HL-60/S4 (cell line): ENCODE data around the gene SDK1.
"Not testable (repeated sequence)": the region's sequence is repeated elsewhere in the genome, so short reads cannot be mapped to it uniquely, and the experiment has no call there.

Experiments
- in situ Hi-C: fragments of 300-500 bp; cut with MboI; formaldehyde crosslinking; loops from 2 replicates; pipeline ENCODE4 v1.14.3; 2022; ENCODE audit warnings: low sequenced_read_pairs

SDK1 gene

GRCh38 chr7:3648276-3648675 is 347.2 kb downstream of the SDK1 start:
- in situ Hi-C loops = no loop called here

DNA sequence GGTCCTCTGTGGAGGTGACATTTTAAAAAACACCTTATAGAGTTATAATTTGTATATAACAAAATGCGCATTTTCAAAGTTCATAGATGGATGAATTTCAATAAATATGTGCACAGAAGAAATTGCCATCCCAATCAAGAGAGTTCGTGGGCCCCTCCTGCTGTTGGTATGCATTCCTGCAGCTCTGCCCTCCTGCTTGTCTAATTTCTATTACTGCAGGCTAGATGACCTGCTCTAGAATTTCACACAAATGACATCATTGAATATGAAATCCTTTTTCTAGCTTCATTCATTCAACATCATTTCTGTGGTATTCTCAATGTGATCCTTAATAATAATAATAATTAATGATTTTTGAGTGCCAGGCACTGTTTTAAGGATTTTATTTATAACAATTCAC is 348.2 kb downstream of the SDK1 start:
- in situ Hi-C loops = no loop called here

GRCh38 chr7:3649678-3650440 is 348.8 kb downstream of the SDK1 start:
- in situ Hi-C loops = no loop called here

DNA sequence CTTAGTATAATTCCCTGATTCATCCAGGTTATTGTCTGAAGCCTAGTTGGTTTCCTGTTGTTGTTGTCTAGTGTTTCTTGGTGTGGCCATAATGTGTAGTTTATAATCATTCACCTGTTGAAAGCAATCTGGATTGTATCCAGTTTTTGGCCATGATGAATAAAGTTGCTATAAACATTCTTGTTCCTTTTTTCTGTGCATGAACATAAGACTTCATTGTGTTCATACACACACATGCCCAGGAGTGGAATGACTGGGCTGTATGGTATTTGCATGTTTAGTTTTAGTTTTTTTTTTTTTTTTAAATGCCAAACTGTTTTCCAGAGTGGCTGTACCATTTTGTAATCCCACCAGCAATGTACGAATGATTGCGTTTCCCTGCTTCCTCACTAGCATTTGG is 349.8 kb downstream of the SDK1 start:
- in situ Hi-C loops = no loop called here

DNA sequence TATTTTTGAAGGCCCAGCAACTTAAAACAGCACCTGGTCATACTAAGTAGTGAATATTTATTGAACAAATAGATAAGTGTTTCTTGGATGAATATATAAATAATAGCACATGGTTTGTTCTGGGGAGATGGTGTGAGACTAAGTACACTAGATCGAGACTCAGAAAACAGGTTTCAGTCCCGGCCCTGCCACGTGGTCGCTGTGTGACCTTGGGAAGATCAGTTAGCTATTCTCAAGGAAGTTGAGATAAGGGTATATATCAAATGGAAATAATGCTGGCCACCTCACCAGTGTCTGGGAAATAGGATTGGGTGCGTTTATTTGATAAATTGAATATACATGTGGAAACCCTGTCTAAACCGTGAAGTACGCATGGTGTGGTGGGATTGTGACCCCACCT is 354.6 kb downstream of the SDK1 start:
- in situ Hi-C loops = no loop called here

DNA sequence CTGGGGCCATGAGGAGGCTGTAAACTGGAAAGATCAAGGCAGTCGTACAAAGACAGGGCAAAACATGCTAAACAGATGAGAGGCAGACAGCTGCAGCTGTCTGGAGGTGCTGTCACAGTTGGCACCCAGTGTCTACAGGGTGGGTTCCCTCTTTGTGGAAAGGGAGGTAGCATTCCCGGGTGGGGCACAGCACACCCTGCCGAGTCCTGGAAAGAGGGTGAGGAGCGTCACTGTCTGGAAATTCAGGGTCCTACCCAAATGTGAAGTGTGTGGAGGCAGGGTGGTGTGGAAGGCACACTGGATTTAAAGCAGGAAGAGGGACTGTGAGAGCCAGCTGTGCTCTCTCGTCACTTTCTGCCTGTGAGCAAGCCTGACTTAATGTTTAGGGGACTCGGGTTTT is 356.2 kb downstream of the SDK1 start:
- in situ Hi-C loops = no loop called here

DNA sequence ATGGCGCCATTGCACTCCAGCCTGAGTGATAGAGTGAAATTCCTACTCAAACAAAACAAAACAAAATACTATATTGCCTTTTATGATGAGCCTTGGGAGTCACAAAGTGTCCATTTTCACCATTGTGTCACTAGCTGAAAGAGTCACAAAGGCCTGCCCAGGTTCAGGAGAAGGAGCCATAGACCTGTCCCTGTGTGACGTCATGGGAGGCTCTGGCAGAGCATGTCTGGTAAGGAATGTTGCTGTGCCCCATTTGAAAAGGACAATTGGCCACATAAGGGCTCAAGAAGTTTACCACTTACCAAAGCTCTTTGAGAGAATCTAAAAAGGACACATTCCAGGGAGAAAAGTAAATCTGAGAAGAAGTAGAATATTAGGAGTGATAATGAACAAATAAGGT is 367.7 kb downstream of the SDK1 start:
- in situ Hi-C loops = no loop called here

DNA sequence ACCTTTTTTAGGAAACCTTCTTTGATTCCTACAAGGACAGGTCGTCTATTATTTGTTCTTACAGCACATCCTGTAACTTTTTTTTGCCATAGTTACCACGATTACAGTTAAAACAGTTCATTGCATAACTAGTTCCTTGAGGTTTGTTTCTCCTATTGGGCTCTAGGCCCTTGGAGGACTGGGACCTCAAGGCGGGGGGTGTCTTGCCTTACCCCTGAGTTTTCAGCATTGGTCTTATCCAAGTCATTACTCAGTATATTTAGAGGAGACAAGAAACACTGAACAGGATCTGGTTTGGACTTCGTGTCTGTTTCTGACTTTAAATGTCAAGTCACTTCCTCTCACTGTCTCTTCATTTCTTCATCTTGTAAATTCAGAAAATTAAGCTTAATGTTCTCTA is 369.8 kb downstream of the SDK1 start:
- in situ Hi-C loops = no loop called here

DNA sequence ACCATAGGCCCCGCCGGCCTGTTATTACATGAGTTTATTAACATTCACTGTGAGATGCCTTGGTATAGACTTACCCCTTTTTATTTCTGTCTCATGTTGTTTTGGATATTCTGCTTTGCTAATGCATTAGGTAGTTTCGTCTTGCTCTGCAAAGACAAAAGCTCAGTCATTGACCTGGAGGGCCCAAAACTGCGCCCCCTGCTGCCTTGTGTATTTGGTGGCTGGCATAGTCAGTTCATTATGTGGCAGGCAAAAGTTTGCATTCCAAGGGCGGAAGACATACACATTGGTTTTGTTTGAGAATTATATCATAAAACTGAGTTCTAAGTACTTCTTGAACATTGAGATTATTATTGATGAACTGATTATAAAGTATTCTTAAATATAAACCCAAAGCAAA is 372.5 kb downstream of the SDK1 start:
- in situ Hi-C loops = no loop called here

GRCh38 chr7:3678314-3678810 is 377.3 kb downstream of the SDK1 start:
- in situ Hi-C loops = no loop called here

DNA sequence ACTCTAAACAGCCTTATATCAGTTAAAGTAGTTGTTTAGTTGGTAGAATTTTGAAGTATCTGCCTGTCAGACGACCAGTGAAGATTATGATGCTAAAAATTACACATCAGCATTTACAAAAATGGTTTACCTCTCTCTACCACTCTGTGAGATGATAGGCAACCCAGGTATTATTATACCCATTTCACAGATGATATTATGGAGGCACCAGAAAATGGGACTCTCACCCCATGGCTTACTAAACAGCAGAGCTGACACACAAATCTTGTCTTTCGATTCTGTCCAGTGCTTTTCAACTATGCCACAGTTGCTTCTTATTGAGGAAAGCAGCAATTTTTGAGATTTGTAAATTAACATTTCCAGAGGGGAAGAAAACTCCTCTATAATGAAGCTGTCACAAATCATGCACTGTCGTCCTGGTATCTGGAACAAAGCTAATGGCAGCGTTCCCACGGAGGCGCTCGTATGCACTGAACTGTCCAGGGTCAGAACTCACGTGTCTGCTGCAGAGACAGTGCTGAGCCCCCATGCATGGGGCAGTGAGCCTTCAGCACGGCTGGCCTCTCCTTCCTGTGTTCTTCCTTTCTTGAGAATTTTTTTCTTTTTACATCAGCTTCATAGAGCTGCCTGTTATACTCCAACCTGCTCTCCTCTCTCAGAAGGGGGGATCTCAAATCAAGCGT is 381.1 kb downstream of the SDK1 start:
- in situ Hi-C loops = no loop called here

GRCh38 chr7:3683546-3684539 is 382.8 kb downstream of the SDK1 start:
- in situ Hi-C loops = no loop called here

DNA sequence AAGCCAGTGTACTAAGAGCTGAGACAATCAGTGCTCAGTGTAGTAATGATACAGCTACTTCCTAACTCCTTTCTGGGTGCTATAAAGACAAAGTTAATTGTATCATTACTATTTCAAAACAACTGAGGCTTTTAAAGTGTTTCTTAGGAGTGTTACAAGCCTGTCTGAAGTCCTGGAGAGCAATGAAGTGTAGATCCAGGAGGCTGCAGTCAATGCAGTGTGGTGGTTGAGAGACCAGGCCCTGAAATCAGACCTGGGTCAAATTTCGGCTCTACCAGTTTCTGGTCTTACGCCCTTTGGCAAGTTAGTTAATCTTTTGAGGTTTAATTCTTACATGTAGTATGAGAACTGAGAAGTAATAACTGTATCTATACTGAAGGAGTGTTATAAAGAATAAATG is 387.0 kb downstream of the SDK1 start:
- in situ Hi-C loops = no loop called here

DNA sequence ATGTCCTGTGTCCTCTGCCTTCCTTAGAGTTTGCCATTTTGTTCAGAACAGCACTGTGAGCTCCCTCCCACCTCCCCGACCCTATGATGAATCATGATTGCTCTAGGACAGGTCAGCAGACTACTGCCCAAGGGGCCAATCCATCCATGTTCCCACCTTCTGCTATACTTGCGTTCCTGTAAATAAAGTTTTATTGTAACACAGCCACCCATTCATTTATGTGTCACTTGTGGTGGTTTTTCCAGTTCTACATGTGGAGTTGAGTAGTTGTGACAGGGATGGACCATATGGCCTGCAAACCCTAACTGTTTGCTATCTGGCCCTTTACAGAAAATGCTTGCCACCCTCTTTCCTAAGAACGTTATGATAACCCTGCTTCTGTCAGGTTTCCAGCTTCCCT is 387.8 kb downstream of the SDK1 start:
- in situ Hi-C loops = no loop called here

DNA sequence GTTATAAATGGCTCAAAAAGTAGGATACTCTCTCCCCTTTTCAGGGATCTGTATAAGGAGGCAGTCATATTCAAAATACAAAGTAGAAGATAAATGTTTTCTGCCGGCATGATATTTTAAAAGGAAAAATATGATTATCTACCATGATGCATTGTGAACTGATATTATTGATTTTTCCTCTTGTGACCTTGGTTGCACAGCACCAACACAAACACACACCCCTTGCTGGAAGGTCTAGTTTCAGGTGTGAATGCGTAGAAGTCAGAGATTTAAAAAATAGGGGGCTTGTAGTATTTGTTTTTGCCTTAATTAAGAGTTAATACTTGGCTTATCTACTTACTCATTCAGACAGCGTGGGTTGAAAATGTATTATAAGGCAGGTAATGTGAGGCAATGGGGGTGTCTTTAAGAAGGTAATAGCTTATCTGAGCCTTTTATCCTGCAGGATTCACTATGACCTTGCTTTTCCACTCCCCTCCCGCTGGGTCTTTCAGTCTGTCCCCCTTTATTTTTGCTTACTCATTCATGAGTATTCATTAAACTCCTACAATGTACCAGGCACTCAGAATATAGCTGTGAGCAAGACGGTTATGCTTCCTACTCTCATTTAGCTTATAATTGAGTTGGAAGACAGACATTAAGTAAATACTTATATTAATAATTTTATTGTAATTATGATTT is 390.6 kb downstream of the SDK1 start:
- in situ Hi-C loops = no loop called here

GRCh38 chr7:3695602-3696001 is 394.6 kb downstream of the SDK1 start:
- in situ Hi-C loops = no loop called here

GRCh38 chr7:3696113-3696512 is 395.1 kb downstream of the SDK1 start:
- in situ Hi-C loops = no loop called here

DNA sequence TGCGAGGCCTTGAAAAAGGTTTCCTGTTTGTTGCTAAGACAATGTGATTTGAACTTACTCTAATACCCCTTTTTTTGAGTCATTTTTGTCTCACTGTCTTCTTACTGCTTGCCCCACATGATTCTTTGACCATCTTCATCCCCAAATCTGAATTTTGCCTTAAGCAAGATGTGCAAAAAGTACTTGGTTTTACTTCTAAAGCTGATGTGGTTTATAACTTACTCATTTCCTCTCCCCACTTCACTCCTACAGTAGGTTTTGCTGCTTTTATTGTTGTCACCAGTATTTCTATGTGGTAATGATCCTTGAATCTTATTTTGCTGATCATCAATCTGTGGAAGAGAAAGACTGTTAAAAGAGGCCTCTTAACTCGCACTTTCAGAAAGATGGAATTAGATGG is 396.4 kb downstream of the SDK1 start:
- in situ Hi-C loops = no loop called here

DNA sequence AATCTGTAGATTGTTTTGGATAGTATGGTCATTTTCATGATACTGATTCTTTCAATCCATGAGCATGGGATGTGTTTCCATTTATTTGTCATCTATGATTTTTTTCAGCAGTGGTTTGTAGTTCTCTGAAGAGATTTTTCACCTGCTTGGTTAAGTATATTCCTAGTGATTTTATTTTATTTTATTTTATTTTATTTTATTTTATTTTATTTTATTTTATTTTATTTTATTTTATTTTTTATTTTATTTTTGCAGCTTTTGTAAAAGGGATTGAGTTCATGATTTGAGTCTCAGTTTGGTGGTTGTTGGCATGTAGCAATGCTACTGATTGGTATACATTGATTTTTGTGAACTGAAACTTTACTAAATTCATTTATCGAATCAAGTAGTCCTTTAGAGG is 404.2 kb downstream of the SDK1 start:
- in situ Hi-C loops = no loop called here

DNA sequence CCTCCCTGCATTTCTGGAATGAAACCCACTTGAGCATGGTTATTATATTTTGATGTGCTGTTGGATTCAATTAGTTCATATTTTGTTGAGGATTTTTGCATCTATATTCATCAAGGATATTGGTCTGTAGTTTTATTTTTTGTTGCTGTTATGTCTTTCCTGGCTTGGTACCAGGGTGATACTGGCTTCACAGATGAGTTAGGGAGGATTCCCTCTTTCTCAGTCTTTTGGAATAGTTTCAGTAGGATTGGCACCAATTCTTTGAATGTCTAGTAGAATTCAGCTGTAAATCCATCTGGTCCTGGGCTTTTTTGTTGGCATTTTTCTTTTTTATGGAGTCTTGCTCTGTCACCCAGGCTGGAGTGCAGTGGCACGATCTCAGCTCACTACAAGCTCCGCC is 405.0 kb downstream of the SDK1 start:
- in situ Hi-C loops = not testable (repeated sequence)

- in situ Hi-C loops = no loop called here
Observed at GRCh38 chr7:3710122-3710521, 409.1 kb downstream of the SDK1 start.
